Measurements from ENCODE around the gene ADSS1.

ADSS1 gene

DNA sequence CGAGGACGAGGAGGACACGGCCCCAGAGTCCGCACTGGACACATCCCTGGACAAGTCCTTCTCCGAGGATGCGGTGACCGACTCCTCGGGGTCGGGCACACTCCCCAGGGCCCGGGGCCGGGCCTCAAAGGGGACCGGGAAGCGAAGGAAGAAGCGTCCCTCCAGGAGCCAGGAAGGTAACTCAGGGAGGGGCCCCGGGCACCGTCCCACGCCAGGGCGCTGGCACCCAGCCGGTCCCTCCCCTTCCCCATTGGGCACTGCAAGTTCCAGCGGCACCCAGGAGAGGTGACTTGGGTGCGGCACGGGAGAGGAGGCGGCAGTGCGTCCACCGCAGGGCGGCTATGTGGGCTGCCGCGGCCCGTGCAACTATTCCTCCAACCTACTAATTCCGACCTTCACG lies 9.3 kb upstream of the ADSS1 start:
- H3K4me3 ChIP-seq (ENCODE audit: low read length): no peak overlapping the region
- no peaks in the 10 kb centered on the region for H3K27me3 ChIP-seq (ENCODE audit: insufficient read depth, low read length)
- no peak overlapping the region for H3K9ac ChIP-seq (ENCODE audit: low read depth, low read length)
- H3K4me1 ChIP-seq (ENCODE audit: insufficient read depth, low read length): no peaks in the 10 kb centered on the region
- no peak overlapping the region for H3K27ac ChIP-seq (ENCODE audit: low read length)
- 0 out of 2 replicates have a peak, but pooled peaks cover 6% of the 10 kb centered on the region for H3K36me3 ChIP-seq (ENCODE audit: insufficient read depth, low read depth, low read length)
- no peaks in the 10 kb centered on the region for H3K9me3 ChIP-seq (ENCODE audit: insufficient read depth, low read depth, low read length)

GRCh38 chr14:104715416-104715815 lies 8.6 kb upstream of the ADSS1 start:
- Histone ChIP-seq H3K36me3 (ENCODE audit: insufficient read depth, low read depth, low read length) (0 out of 2 replicates have a peak, but pooled peaks cover 3% of the 10 kb centered on the region), H3K9ac (ENCODE audit: low read depth, low read length) (no peak overlapping the region), H3K27ac (ENCODE audit: low read length) (no peak overlapping the region), H3K27me3 (ENCODE audit: insufficient read depth, low read length) (no peaks in the 10 kb centered on the region), H3K4me1 (ENCODE audit: insufficient read depth, low read length) (no peaks in the 10 kb centered on the region), H3K9me3 (ENCODE audit: insufficient read depth, low read depth, low read length) (no peaks in the 10 kb centered on the region), H3K4me3 (ENCODE audit: low read length) (no peak overlapping the region)

DNA sequence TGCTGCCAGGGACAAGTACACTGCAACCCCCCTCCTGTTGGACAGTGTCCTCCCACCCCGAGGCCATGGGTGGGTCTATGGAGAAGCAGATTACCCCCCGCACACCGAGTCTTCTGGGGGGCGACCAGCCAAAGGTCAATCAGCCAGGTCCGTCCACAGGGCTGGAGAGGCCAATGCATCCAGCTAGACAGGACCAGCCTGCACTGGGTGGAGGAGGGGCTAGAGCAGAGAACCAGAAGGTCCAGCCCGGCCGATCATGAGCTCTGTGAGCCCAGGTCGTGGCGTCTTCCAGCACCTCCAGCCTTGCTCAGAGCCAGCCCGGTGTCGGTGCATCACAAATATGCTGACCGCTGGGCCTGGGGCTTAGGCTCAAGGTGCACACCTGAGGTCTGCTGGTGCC lies 8.2 kb upstream of the ADSS1 start:
- H3K4me3 ChIP-seq (ENCODE audit: low read length): no peak overlapping the region
- no peaks in the 10 kb centered on the region for H3K27me3 ChIP-seq (ENCODE audit: insufficient read depth, low read length)
- H3K27ac ChIP-seq (ENCODE audit: low read length): no peak overlapping the region
- H3K4me1 ChIP-seq (ENCODE audit: insufficient read depth, low read length): no peaks in the 10 kb centered on the region
- no peaks in the 10 kb centered on the region for H3K36me3 ChIP-seq (ENCODE audit: insufficient read depth, low read depth, low read length)
- H3K9me3 ChIP-seq (ENCODE audit: insufficient read depth, low read depth, low read length): no peaks in the 10 kb centered on the region
- no peak overlapping the region for H3K9ac ChIP-seq (ENCODE audit: low read depth, low read length)

DNA sequence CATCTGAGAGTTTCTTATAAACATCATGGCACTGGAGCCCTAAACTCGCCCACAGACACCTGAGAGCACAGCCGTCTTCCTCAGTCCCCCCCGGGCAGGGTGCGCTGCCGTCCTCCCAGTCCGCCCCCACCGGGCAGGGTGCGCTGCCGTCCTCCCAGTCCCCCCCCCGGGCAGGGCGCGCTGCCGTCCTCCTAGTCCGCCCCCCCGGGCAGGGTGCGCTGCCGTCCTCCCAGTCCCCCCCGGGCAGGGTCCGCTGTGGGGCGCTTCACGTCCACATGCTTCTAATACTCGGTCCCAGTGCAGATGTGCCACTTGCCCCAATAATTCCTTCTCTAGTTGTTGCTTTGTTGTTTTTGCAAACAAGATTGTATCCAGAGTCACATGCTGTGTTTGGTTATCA lies 6.9 kb upstream of the ADSS1 start:
- Histone ChIP-seq H3K36me3 (ENCODE audit: insufficient read depth, low read depth, low read length) (no peaks in the 10 kb centered on the region), H3K4me1 (ENCODE audit: insufficient read depth, low read length) (no peaks in the 10 kb centered on the region), H3K27me3 (ENCODE audit: insufficient read depth, low read length) (no peaks in the 10 kb centered on the region), H3K4me3 (ENCODE audit: low read length) (no peak overlapping the region), H3K9me3 (ENCODE audit: insufficient read depth, low read depth, low read length) (no peaks in the 10 kb centered on the region), H3K27ac (ENCODE audit: low read length) (no peak overlapping the region), H3K9ac (ENCODE audit: low read depth, low read length) (no peak overlapping the region)

- H3K27me3 ChIP-seq (ENCODE audit: insufficient read depth, low read length): no peaks in the 10 kb centered on the region
- H3K27ac ChIP-seq (ENCODE audit: low read length): no peak overlapping the region
- H3K9ac ChIP-seq (ENCODE audit: low read depth, low read length): no peak overlapping the region
- H3K36me3 ChIP-seq (ENCODE audit: insufficient read depth, low read depth, low read length): no peaks in the 10 kb centered on the region
- H3K4me3 ChIP-seq (ENCODE audit: low read length): no peak overlapping the region
- no peaks in the 10 kb centered on the region for H3K9me3 ChIP-seq (ENCODE audit: insufficient read depth, low read depth, low read length)
- no peaks in the 10 kb centered on the region for H3K4me1 ChIP-seq (ENCODE audit: insufficient read depth, low read length)
Measured at GRCh38 chr14:104717646-104718045, 6.4 kb upstream of the ADSS1 start.

- Histone ChIP-seq H3K27ac (ENCODE audit: low read length) (no peak overlapping the region), H3K4me1 (ENCODE audit: insufficient read depth, low read length) (no peaks in the 10 kb centered on the region), H3K9me3 (ENCODE audit: insufficient read depth, low read depth, low read length) (no peaks in the 10 kb centered on the region), H3K4me3 (ENCODE audit: low read length) (no peak overlapping the region), H3K36me3 (ENCODE audit: insufficient read depth, low read depth, low read length) (no peaks in the 10 kb centered on the region), H3K9ac (ENCODE audit: low read depth, low read length) (no peak overlapping the region), H3K27me3 (ENCODE audit: insufficient read depth, low read length) (no peaks in the 10 kb centered on the region)
Measured at GRCh38 chr14:104718147-104718546, 5.9 kb upstream of the ADSS1 start.

- no peak overlapping the region for H3K9ac ChIP-seq (ENCODE audit: low read depth, low read length)
- H3K36me3 ChIP-seq (ENCODE audit: insufficient read depth, low read depth, low read length): no peaks in the 10 kb centered on the region
Measured at GRCh38 chr14:104718871-104719270, 5.2 kb upstream of the ADSS1 start.

GRCh38 chr14:104719343-104719742 lies 4.7 kb upstream of the ADSS1 start:
- H3K27ac ChIP-seq (ENCODE audit: low read length): no peak overlapping the region
- no peak overlapping the region for H3K9ac ChIP-seq (ENCODE audit: low read depth, low read length)

More at GRCh38 chr14:104718871-104719270, 5.2 kb upstream of the ADSS1 start:
- no peaks in the 10 kb centered on the region for H3K4me1 ChIP-seq (ENCODE audit: insufficient read depth, low read length)
- no peaks in the 10 kb centered on the region for H3K27me3 ChIP-seq (ENCODE audit: insufficient read depth, low read length)
- no peak overlapping the region for H3K4me3 ChIP-seq (ENCODE audit: low read length)
- H3K9me3 ChIP-seq (ENCODE audit: insufficient read depth, low read depth, low read length): no peaks in the 10 kb centered on the region
- H3K27ac ChIP-seq (ENCODE audit: low read length): no peak overlapping the region

DNA sequence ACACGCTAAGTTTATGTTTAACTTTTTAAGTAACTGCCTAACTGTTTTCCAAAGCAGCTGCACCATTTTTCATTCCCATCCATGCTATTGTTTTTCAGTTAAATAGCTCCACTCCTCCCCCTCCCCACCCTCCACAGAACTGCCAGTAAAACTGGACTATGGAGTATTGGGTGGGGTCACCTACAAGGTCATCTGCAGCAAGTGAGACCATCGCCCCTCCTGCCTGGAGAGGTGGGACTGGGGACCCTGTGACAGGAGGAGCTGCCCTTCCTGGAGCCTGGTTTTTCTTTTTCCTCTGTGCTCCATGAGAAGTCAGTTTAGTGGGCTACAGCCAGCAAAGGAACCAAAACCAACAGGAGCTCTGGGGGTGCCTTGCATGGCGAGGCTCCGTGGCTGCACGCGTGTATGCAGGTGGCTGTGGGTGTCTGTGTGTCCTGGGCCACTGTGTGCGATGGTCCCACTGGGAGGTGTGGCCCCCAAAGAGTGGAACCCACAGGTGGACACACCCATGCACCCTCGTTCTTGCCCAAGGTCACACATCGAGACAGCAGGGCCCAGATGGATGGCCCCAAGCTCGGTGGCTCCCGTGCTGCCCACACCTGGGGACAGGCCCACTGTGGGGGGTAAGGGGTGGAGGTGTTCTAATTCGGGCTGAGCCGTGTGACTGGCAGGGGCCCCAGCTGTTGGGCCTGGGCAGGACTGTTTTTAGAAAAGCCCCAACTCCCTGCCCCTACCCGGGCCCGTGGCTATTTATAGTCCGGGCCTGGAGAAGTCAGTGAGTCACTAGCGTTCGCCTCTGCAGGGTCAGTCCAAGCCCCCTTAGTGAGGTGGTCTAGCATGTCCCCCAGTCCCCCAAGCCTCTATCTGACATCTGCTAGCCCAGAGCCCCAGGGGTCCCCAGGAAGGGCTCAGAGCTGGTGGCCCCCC lies 2.3 kb upstream of the ADSS1 start:
- Histone ChIP-seq H3K4me3 (ENCODE audit: low read length) (no peak overlapping the region), H3K9ac (ENCODE audit: low read depth, low read length) (no peak overlapping the region), H3K36me3 (ENCODE audit: insufficient read depth, low read depth, low read length) (no peaks in the 10 kb centered on the region), H3K4me1 (ENCODE audit: insufficient read depth, low read length) (0 out of 2 replicates have a peak, but pooled peaks cover 2% of the 10 kb centered on the region), H3K27ac (ENCODE audit: low read length) (no peak overlapping the region), H3K27me3 (ENCODE audit: insufficient read depth, low read length) (no peaks in the 10 kb centered on the region), H3K9me3 (ENCODE audit: insufficient read depth, low read depth, low read length) (no peaks in the 10 kb centered on the region)

More at GRCh38 chr14:104719343-104719742, 4.7 kb upstream of the ADSS1 start:
- H3K36me3 ChIP-seq (ENCODE audit: insufficient read depth, low read depth, low read length): no peaks in the 10 kb centered on the region
- no peaks in the 10 kb centered on the region for H3K27me3 ChIP-seq (ENCODE audit: insufficient read depth, low read length)
- no peaks in the 10 kb centered on the region for H3K4me1 ChIP-seq (ENCODE audit: insufficient read depth, low read length)
- H3K4me3 ChIP-seq (ENCODE audit: low read length): no peak overlapping the region
- H3K9me3 ChIP-seq (ENCODE audit: insufficient read depth, low read depth, low read length): no peaks in the 10 kb centered on the region

DNA sequence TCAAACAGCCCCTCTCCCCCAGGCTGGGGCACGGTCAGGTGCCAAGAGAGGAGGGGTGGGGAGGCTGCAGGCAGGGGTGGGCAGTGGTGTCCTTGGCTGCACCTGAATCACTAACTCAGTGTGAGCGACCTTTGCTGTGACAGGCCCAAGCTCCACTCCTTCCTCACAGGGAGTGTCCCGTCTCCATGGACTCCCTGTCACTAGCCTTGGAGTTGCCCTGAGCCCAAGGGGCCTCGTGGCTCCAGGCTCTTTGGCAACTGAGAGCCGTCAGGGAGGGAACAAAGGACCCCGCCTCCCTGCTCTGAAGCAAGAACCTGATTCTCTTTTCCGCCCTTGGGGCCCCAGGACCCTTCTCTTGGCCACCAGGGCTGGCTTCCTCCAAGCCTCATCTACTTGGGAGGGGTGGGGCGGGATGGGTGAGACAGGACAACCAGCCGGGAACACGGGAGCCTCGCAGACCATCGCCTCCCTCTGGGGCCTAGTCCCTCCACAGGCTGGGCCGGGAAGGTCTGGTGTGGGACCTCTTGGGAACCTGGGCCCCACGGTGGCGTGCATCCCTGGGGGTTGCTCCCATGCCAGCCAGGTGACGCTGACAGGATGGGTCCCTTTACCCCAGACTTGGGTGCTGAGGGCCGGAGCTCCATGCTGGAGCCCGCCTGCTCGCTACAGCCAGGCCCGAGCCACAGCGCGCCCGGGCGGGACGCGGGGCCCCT lies 935 bp upstream of the ADSS1 start:
- no peaks in the 10 kb centered on the region for H3K27me3 ChIP-seq (ENCODE audit: insufficient read depth, low read length)
- H3K9me3 ChIP-seq (ENCODE audit: insufficient read depth, low read depth, low read length): no peaks in the 10 kb centered on the region
- H3K9ac ChIP-seq (ENCODE audit: low read depth, low read length): no peak overlapping the region
- no peaks in the 10 kb centered on the region for H3K36me3 ChIP-seq (ENCODE audit: insufficient read depth, low read depth, low read length)
- H3K27ac ChIP-seq (ENCODE audit: low read length): no peak overlapping the region
- peak overlapping the region; percentile 71; the same call in 1 of the 2 replicates for H3K4me3 ChIP-seq (ENCODE audit: low read length)
- 0 out of 2 replicates have a peak, but pooled peaks cover 2% of the 10 kb centered on the region for H3K4me1 ChIP-seq (ENCODE audit: insufficient read depth, low read length)

DNA sequence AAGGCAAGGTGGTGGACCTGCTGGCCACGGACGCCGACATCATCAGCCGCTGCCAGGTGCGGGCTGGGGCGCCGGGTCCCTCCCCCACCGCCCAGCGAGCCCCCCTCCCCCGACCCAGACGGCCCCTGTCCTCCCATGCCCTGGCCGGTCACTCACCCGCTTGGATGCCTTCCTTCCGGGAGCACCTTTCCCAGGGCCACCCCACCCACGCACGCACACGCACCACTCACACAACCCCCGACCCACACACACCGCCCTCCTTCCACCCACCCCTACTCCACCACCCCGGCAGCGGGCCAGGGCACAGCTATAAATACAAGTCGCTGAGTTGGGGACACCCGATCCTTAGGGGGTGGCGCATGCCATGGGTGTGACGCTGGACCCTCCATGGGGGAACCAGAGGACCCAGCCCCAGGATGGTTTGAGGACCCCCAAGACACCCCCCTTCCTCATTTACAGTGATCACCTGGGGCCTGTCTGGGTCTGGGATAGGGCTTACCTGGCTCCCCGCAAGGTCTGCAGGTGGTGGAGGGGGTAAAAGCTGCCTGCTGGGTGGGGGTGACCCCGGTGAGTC lies 465 bp downstream of the ADSS1 start:
- Histone ChIP-seq H3K27ac (ENCODE audit: low read length) (no peak overlapping the region), H3K9me3 (ENCODE audit: insufficient read depth, low read depth, low read length) (no peaks in the 10 kb centered on the region), H3K4me1 (ENCODE audit: insufficient read depth, low read length) (0 out of 2 replicates have a peak, but pooled peaks cover 2% of the 10 kb centered on the region), H3K36me3 (ENCODE audit: insufficient read depth, low read depth, low read length) (no peaks in the 10 kb centered on the region), H3K9ac (ENCODE audit: low read depth, low read length) (peak overlapping the region; percentile 56; the same call in 1 of the 2 replicates), H3K27me3 (ENCODE audit: insufficient read depth, low read length) (no peaks in the 10 kb centered on the region), H3K4me3 (ENCODE audit: low read length) (peak overlapping the region; percentile 63)

Data from iPS-20b (cell line).